Gastrocnemius medialis (tissue), 4 donors: ENCODE results near the gene GULP1.

Experiments
- CTCF ChIP-seq, 5 experiments: fragments of 450-650 bp in 3 of 5; fragments of 200-600 bp in 2 of 5; sonication (generic) in 2 of 5; IDR thresholded peaks in 4 of 5; conservative IDR thresholded peaks in 1 of 5; 1 replicate in 4 of 5; 2 replicates in 1 of 5; pipeline ENCODE4 v1.5.1; 2016 to 2019; ENCODE audit warnings: antibody characterized with exemption in 5 of 5, mild to moderate bottlenecking in 3 of 5, moderate library complexity in 3 of 5
- POLR2A ChIP-seq, 2 donors: fragments of 450-650 bp; IDR thresholded peaks; one replicate each; pipeline ENCODE4 v1.6.1; 2017; ENCODE audit warnings: antibody characterized with exemption in 2 of 2, mild to moderate bottlenecking in 2 of 2, moderate library complexity in 2 of 2

- TF ChIP-seq POLR2A (IDR thresholded peaks at IDR 0.05) (no peak), CTCF (IDR thresholded peaks at IDR 0.05 in 4 of 5, conservative IDR thresholded peaks at IDR 0.05 in 1 of 5) (no peak)
These were observed 152.6 kb downstream of the GULP1 start for GRCh38 chr2:188444106-188444835.
